ENCODE results near the gene CSRP3.

DNA sequence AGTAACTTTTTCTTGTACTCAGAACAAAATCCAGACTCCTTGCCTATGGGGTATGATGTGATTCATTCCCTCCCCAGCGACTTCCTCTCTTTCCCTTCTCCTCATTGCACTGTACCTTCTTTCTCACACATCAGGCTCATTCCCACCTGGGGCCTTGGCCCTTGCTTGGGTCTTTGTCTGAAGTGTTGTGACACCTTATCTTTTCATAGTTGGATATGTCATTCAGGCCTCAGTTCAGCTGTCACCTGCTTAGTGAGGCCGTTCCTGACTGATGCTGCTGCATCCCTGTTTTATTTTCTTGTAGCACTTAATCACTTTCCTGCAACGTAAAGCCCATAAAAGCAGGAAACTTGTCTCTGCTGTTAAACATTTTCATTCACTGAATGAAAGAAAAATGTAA lies 44.9 kb downstream of the CSRP3 start:
- TF ChIP-seq, protein P1, sequence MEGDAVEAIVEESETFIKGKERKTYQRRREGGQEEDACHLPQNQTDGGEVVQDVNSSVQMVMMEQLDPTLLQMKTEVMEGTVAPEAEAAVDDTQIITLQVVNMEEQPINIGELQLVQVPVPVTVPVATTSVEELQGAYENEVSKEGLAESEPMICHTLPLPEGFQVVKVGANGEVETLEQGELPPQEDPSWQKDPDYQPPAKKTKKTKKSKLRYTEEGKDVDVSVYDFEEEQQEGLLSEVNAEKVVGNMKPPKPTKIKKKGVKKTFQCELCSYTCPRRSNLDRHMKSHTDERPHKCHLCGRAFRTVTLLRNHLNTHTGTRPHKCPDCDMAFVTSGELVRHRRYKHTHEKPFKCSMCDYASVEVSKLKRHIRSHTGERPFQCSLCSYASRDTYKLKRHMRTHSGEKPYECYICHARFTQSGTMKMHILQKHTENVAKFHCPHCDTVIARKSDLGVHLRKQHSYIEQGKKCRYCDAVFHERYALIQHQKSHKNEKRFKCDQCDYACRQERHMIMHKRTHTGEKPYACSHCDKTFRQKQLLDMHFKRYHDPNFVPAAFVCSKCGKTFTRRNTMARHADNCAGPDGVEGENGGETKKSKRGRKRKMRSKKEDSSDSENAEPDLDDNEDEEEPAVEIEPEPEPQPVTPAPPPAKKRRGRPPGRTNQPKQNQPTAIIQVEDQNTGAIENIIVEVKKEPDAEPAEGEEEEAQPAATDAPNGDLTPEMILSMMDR (conservative IDR thresholded peaks at IDR 0.05 in 1 of 2, IDR thresholded peaks at IDR 0.05 in 1 of 2; ENCODE audit: low read depth in 1 of 2, low read length in 2 of 2), result no peak
- no peak for TF ChIP-seq EZH2 (IDR thresholded peaks at IDR 0.05; ENCODE audit: low read length, missing control alignments)

Measured in fibroblast of lung (primary cell).